HCT116 (cell line): ENCODE data around the gene SLC12A7.

Source experiments
- JUND ChIP-seq: IDR thresholded peaks from 2 replicates; pipeline ENCODE4 v1.6.1; 2012
- POLR2AphosphoS5 ChIP-seq: IDR thresholded peaks from 2 replicates; pipeline ENCODE4 v1.6.1; 2011; ENCODE audit warnings: mild to moderate bottlenecking, low read depth, low read length, moderate library complexity
- SIN3A ChIP-seq: IDR thresholded peaks from 2 replicates; pipeline ENCODE4 v1.6.1; 2012; ENCODE audit warnings: low read depth
- SRF ChIP-seq: IDR thresholded peaks from 2 replicates; pipeline ENCODE4 v1.6.1; 2012; ENCODE audit warnings: low read depth
- TF ChIP-seq, protein P1 (sequence below), 3 experiments: fragments of 200-600 bp in 1 of 3; sonication (generic) in 1 of 3; IDR thresholded peaks in 2 of 3; conservative IDR thresholded peaks in 1 of 3; 2 replicates each; pipeline ENCODE4 v1.5.1; 2012 to 2017; ENCODE audit warnings: low read depth in 2 of 3, low read length in 2 of 3, antibody characterized with exemption in 1 of 3, borderline replicate concordance in 1 of 3, control low read depth in 1 of 3, mild to moderate bottlenecking in 1 of 3, mixed read lengths in 1 of 3, mixed run types in 1 of 3, moderate library complexity in 1 of 3; ENCODE audit not compliant: insufficient read depth in 1 of 3
- TF ChIP-seq, protein P2 (sequence below): IDR thresholded peaks from 2 replicates; pipeline ENCODE4 v1.6.1; 2012; ENCODE audit warnings: low read depth

DNA sequence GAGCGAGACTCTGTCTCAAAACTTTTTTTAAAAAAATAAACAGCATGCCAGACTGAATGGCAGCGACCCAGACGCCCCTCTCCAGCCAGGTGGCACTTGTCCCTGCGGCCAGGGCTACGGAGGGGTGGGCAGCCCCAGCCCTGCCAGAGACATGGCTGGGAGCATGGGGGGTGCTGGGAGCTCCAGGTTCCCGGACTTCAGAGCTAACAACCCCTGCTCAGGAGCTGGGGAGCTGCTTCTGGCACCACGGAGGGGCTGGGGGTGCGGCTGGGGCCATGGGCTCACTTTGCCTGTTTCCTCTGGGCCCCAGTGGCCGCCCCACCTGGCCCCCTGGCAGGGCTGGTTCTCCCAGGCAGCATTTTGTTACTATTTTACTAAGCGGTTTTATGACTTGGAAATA lies 49.9 kb downstream of the SLC12A7 start:
- TF ChIP-seq, protein P1, sequence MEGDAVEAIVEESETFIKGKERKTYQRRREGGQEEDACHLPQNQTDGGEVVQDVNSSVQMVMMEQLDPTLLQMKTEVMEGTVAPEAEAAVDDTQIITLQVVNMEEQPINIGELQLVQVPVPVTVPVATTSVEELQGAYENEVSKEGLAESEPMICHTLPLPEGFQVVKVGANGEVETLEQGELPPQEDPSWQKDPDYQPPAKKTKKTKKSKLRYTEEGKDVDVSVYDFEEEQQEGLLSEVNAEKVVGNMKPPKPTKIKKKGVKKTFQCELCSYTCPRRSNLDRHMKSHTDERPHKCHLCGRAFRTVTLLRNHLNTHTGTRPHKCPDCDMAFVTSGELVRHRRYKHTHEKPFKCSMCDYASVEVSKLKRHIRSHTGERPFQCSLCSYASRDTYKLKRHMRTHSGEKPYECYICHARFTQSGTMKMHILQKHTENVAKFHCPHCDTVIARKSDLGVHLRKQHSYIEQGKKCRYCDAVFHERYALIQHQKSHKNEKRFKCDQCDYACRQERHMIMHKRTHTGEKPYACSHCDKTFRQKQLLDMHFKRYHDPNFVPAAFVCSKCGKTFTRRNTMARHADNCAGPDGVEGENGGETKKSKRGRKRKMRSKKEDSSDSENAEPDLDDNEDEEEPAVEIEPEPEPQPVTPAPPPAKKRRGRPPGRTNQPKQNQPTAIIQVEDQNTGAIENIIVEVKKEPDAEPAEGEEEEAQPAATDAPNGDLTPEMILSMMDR (IDR thresholded peaks at IDR 0.05 in 2 of 3, conservative IDR thresholded peaks at IDR 0.05 in 1 of 3; ENCODE audit: borderline replicate concordance in 1 of 3, insufficient read depth in 1 of 3, low read depth in 2 of 3, low read length in 2 of 3), result no peak
- TF ChIP-seq JUND (no peak), SRF (no peak), POLR2AphosphoS5 (no peak), SIN3A (no peak)
- TF ChIP-seq, protein P2, sequence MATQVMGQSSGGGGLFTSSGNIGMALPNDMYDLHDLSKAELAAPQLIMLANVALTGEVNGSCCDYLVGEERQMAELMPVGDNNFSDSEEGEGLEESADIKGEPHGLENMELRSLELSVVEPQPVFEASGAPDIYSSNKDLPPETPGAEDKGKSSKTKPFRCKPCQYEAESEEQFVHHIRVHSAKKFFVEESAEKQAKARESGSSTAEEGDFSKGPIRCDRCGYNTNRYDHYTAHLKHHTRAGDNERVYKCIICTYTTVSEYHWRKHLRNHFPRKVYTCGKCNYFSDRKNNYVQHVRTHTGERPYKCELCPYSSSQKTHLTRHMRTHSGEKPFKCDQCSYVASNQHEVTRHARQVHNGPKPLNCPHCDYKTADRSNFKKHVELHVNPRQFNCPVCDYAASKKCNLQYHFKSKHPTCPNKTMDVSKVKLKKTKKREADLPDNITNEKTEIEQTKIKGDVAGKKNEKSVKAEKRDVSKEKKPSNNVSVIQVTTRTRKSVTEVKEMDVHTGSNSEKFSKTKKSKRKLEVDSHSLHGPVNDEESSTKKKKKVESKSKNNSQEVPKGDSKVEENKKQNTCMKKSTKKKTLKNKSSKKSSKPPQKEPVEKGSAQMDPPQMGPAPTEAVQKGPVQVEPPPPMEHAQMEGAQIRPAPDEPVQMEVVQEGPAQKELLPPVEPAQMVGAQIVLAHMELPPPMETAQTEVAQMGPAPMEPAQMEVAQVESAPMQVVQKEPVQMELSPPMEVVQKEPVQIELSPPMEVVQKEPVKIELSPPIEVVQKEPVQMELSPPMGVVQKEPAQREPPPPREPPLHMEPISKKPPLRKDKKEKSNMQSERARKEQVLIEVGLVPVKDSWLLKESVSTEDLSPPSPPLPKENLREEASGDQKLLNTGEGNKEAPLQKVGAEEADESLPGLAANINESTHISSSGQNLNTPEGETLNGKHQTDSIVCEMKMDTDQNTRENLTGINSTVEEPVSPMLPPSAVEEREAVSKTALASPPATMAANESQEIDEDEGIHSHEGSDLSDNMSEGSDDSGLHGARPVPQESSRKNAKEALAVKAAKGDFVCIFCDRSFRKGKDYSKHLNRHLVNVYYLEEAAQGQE, result no peak
